Activated CD8-positive, alpha-beta T cell treated with anti-CD3 and anti-CD28 coated beads for 36 hours (primary cell): ENCODE data around the gene SCYL3. TPM values are rescaled to one million over a fixed set of nuclear protein-coding genes. Genes with fewer than 3 reads are reported as not detected.
"Not testable (repeated sequence)": the region's sequence is repeated elsewhere in the genome, so short reads cannot be mapped to it uniquely, and the experiment has no call there.

Experiments
- ATAC-seq: fragments of 200-7000 bp; cut with Tn5 transposase; one replicate; pipeline ENCODE4 v1.10.0; 2021; ENCODE audit warnings: mild to moderate bottlenecking, moderate library complexity
- CTCF ChIA-PET: fragments of 350-600 bp; sonication (Branson Sonifier 250); formaldehyde crosslinking; loops from one replicate; lab custom pipeline; 2021; ENCODE audit warnings: antibody characterized with exemption; lab: Charles Lee
- POLR2A ChIA-PET: fragments of 350-600 bp; sonication (Branson Sonifier 250); formaldehyde crosslinking; loops from one replicate; lab custom pipeline; 2021; ENCODE audit warnings: antibody characterized with exemption; lab: Charles Lee
- DNase-seq: peaks from one replicate; pipeline ENCODE4 v3.0.0-alpha.2; 2020
- H3K27ac Mint-ChIP-seq: one replicate; pipeline ENCODE4 v1.8.0; 2021; ENCODE audit warnings: mild to moderate bottlenecking, mixed read lengths
- H3K27me3 Mint-ChIP-seq: one replicate; pipeline ENCODE4 v1.8.0; 2021; ENCODE audit warnings: mixed read lengths
- H3K36me3 Mint-ChIP-seq: one replicate; pipeline ENCODE4 v1.8.0; 2021; ENCODE audit warnings: low read depth, mixed read lengths
- H3K4me1 Mint-ChIP-seq: one replicate; pipeline ENCODE4 v1.8.0; 2021; ENCODE audit warnings: low read depth, mixed read lengths
- H3K4me3 Mint-ChIP-seq: one replicate; pipeline ENCODE4 v1.8.0; 2021; ENCODE audit warnings: mild to moderate bottlenecking, moderate library complexity, mixed read lengths
- H3K9me3 Mint-ChIP-seq: one replicate; pipeline ENCODE4 v1.8.0; 2021; ENCODE audit warnings: mixed read lengths
- intact Hi-C: fragments of 100-400 bp; cut with micrococcal nuclease; formaldehyde crosslinking; loops from one replicate; pipeline ENCODE4 v1.10.0; 2022
- total RNA-seq, 2 experiments: library from RNA; stranded (reverse); gene quantifications; one replicate each; pipeline ENCODE4 v1.2.3, GENCODE V29; 2021
- TF ChIP-seq, protein P1 (sequence below): fragments of 200-600 bp; IDR thresholded peaks from one replicate; pipeline ENCODE4 v1.8.0; 2022; ENCODE audit warnings: antibody characterized with exemption, mild to moderate bottlenecking

Gene SCYL3
- total RNA-seq, 2 experiments from 2014 or later = 7.7 to 8.4 TPM

GRCh38 chr1:169924063-169924462 lies 30.4 kb upstream of the SCYL3 start:
- DNase-seq = no peak
- POLR2A ChIA-PET = no interaction called here
- intact Hi-C loops = loop anchor here (10.0 kb wide), 1 partner anchor 741 kb away; the partner anchor contains the start of gene PRRX1

DNA sequence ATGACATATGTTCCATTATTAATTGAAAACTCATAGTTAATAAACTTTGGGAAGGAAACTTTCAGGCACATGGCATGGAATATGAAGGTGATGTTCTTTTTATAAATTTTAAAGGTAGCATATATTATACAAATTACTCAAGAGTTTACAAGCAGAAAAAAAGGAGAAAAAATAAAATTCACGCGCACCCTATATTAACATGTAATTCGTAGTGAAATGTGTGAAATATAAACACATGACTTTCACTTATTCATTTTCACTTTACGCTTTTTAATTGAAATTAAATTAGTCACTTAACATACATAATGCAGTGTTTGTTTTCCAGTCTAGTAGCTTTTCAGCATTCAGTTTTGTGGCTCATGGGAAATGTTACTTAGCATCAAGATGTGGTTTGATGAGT lies 27.4 kb upstream of the SCYL3 start:
- DNase-seq = no peak
- H3K36me3 Mint-ChIP-seq = peaks cover 3% of the 10 kb centered on the region
- no peak overlapping the region for H3K4me3 Mint-ChIP-seq
- no peak for ATAC-seq
- H3K4me1 Mint-ChIP-seq = peaks cover 2% of the 10 kb centered on the region
- H3K27ac Mint-ChIP-seq = no peak overlapping the region
- POLR2A ChIA-PET = no interaction called here
- intact Hi-C loops = loop anchor here (10.0 kb wide), 1 partner anchor 744 kb away; the partner anchor contains the start of gene PRRX1
- H3K9me3 Mint-ChIP-seq = no peaks in the 10 kb centered on the region
- CTCF ChIA-PET = interaction anchor here (1.5 kb wide), 1 partner anchor 19 kb away, joined by 3 read pairs; no protein-coding TSS in a partner anchor
- no peaks in the 10 kb centered on the region for H3K27me3 Mint-ChIP-seq
- TF ChIP-seq, protein P1, sequence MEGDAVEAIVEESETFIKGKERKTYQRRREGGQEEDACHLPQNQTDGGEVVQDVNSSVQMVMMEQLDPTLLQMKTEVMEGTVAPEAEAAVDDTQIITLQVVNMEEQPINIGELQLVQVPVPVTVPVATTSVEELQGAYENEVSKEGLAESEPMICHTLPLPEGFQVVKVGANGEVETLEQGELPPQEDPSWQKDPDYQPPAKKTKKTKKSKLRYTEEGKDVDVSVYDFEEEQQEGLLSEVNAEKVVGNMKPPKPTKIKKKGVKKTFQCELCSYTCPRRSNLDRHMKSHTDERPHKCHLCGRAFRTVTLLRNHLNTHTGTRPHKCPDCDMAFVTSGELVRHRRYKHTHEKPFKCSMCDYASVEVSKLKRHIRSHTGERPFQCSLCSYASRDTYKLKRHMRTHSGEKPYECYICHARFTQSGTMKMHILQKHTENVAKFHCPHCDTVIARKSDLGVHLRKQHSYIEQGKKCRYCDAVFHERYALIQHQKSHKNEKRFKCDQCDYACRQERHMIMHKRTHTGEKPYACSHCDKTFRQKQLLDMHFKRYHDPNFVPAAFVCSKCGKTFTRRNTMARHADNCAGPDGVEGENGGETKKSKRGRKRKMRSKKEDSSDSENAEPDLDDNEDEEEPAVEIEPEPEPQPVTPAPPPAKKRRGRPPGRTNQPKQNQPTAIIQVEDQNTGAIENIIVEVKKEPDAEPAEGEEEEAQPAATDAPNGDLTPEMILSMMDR = no peak

More at GRCh38 chr1:169924063-169924462, 30.4 kb upstream of the SCYL3 start:
- CTCF ChIA-PET = no interaction called here
- H3K27me3 Mint-ChIP-seq = no peaks in the 10 kb centered on the region
- no peak overlapping the region for H3K4me3 Mint-ChIP-seq
- H3K36me3 Mint-ChIP-seq = peaks cover 3% of the 10 kb centered on the region
- peaks cover 6% of the 10 kb centered on the region for H3K4me1 Mint-ChIP-seq
- no peaks in the 10 kb centered on the region for H3K9me3 Mint-ChIP-seq
- ATAC-seq = no peak
- no peak overlapping the region for H3K27ac Mint-ChIP-seq
- TF ChIP-seq, protein P1 = no peak

GRCh38 chr1:169918927-169919326 lies 25.2 kb upstream of the SCYL3 start:
- CTCF ChIA-PET = no interaction called here
- intact Hi-C loops = no loop called here
- Mint-ChIP-seq H3K36me3 (peaks cover 3% of the 10 kb centered on the region), H3K27ac (no peak overlapping the region), H3K4me1 (peaks cover 8% of the 10 kb centered on the region), H3K9me3 (no peaks in the 10 kb centered on the region), H3K27me3 (no peaks in the 10 kb centered on the region), H3K4me3 (no peak overlapping the region)
- ATAC-seq (no peak), DNase-seq (no peak)
- POLR2A ChIA-PET = no interaction called here
- TF ChIP-seq, protein P1 = no peak

- H3K4me1 Mint-ChIP-seq, H3K27ac Mint-ChIP-seq, intact Hi-C loops, DNase-seq, H3K9me3 Mint-ChIP-seq, CTCF ChIA-PET, H3K36me3 Mint-ChIP-seq, H3K4me3 Mint-ChIP-seq, POLR2A ChIA-PET, ATAC-seq, H3K27me3 Mint-ChIP-seq: not testable (repeated sequence)
These were observed 24.5 kb upstream of the SCYL3 start for GRCh38 chr1:169918220-169918619.

GRCh38 chr1:169915150-169915549 lies 21.5 kb upstream of the SCYL3 start:
- ATAC-seq (no peak), DNase-seq (no peak)
- Mint-ChIP-seq H3K9me3 (peaks cover 4% of the 10 kb centered on the region), H3K4me3 (no peak overlapping the region), H3K4me1 (peaks cover 12% of the 10 kb centered on the region), H3K36me3 (no peaks in the 10 kb centered on the region), H3K27me3 (no peaks in the 10 kb centered on the region), H3K27ac (no peak overlapping the region)
- ChIA-PET POLR2A (no interaction called here), CTCF (no interaction called here)
- TF ChIP-seq, protein P1 = no peak
- intact Hi-C loops = no loop called here

DNA sequence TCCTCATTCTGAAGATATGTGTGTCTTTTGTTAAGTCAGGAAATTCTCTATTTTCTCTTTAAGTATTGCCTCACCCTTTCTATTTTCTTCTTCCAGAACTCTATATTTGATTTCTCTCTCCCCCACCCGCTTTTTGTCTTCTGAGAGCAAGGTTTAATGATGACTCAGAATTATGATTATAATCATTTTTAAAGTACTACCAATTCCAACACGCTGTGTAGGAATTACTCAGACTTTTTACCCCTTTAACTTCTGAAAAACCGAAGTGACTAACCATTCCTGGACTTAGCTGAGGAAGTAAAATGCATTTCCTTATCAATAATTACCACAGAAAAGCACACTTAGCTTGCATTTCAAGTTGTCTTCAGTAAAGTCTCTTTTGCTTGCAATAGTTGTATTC lies 20.8 kb upstream of the SCYL3 start:
- no peaks in the 10 kb centered on the region for H3K36me3 Mint-ChIP-seq
- POLR2A ChIA-PET = no interaction called here
- H3K27me3 Mint-ChIP-seq = no peaks in the 10 kb centered on the region
- CTCF ChIA-PET = no interaction called here
- H3K4me1 Mint-ChIP-seq = peaks cover 12% of the 10 kb centered on the region
- TF ChIP-seq, protein P1 = no peak
- DNase-seq (no peak), ATAC-seq (no peak)
- no peak overlapping the region for H3K4me3 Mint-ChIP-seq
- intact Hi-C loops = no loop called here
- peaks cover 4% of the 10 kb centered on the region for H3K9me3 Mint-ChIP-seq
- H3K27ac Mint-ChIP-seq = no peak overlapping the region
